Measurements from ENCODE around the gene LRIT1. TPM values are rescaled to one million over a fixed set of nuclear protein-coding genes. Genes with fewer than 3 reads are reported as not detected.

Gene LRIT1
- total and polyA plus RNA-seq, 9 donors, result not detected

DNA sequence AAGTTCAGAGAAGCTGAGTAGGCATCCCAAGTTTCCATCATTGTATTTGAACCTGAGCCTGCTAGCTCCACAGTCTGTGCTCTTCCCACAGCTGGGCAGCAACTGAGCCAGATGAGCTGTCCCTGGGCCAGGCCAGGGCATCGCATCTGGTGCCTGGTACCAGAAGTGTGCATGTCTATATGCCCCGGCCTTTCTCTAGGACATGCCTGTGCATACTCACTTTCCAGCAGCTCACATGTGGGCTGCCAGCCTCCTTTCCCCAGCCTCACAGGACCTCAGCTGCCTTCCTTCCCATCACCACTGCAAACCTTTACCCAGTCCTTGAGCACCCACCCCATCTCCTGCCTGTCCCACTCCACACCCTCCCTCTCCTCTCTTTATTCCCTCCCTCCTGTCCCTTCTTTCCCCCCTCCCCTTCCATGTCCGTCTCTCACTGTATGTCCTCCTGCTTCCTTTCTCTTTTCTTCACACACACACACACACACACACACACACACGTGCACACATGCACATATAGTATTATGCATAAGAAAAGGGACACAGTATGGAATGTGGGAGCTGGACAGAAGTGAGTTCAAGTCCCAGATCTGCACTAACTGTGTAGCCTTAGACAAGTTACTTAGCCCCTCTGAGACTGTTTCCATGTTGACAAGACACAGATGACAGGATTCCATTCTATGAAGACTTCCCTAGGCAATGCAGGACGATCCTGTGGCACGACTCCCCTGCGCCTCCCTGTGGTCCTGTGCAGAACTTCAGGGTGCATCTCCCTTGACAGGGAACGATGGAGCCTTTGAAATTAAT lies 36.1 kb downstream of the LRIT1 start:
- 33 to 36% (median 34%) methylated on average over 8 of the region's 8 CpGs for WGBS, 3 donors
- Histone ChIP-seq H3K27ac (no peak overlapping the region), H3K36me3 (no peaks in the 10 kb centered on the region), H3K27me3 (no peaks in the 10 kb centered on the region), H3K9me3 (no peaks in the 10 kb centered on the region), H3K4me1 (ENCODE audit: insufficient read depth) (no peaks in the 10 kb centered on the region), H3K4me3 (no peak overlapping the region)
- DNase-seq, result no peak
- TF ChIP-seq POLR2A (IDR thresholded peaks at IDR 0.05) (no peak), EP300 (IDR thresholded peaks at IDR 0.05) (no peak), CTCF (IDR thresholded peaks at IDR 0.05) (no peak)
- intact Hi-C loops (cut with DNase I), result no loop called here

- DNase-seq, result no peak
- no peaks in the 10 kb centered on the region for H3K27me3 ChIP-seq
- H3K9me3 ChIP-seq, result no peaks in the 10 kb centered on the region
- no peaks in the 10 kb centered on the region for H3K4me1 ChIP-seq (ENCODE audit: insufficient read depth)
- no peak overlapping the region for H3K4me3 ChIP-seq
- 88 to 95% (median 94%) methylated on average over 4 of the region's 4 CpGs for WGBS, 3 donors
- no peak for TF ChIP-seq EP300 (IDR thresholded peaks at IDR 0.05)
- H3K36me3 ChIP-seq, result no peaks in the 10 kb centered on the region
- H3K27ac ChIP-seq, result no peak overlapping the region
- intact Hi-C loops (cut with DNase I), result no loop called here
Observed at GRCh38 chr10:84204610-84205009, 36.7 kb downstream of the LRIT1 start.

GRCh38 chr10:84204122-84204521 lies 37.2 kb downstream of the LRIT1 start:
- no peaks in the 10 kb centered on the region for H3K36me3 ChIP-seq
- WGBS, 3 donors, result 85 to 91% (median 87%) methylated on average over 4 of the region's 4 CpGs
- no peak for DNase-seq
- H3K9me3 ChIP-seq, result no peaks in the 10 kb centered on the region
- intact Hi-C loops (cut with DNase I), result no loop called here
- H3K4me1 ChIP-seq (ENCODE audit: insufficient read depth), result no peaks in the 10 kb centered on the region
- no peak overlapping the region for H3K27ac ChIP-seq
- no peak overlapping the region for H3K4me3 ChIP-seq
- TF ChIP-seq CTCF (IDR thresholded peaks at IDR 0.05) (no peak), EP300 (IDR thresholded peaks at IDR 0.05) (no peak), POLR2A (IDR thresholded peaks at IDR 0.05) (no peak)
- no peaks in the 10 kb centered on the region for H3K27me3 ChIP-seq

GRCh38 chr10:84202349-84202748 lies 39.0 kb downstream of the LRIT1 start:
- Histone ChIP-seq H3K27ac (no peak overlapping the region), H3K4me1 (ENCODE audit: insufficient read depth) (no peaks in the 10 kb centered on the region), H3K27me3 (no peaks in the 10 kb centered on the region), H3K9me3 (no peaks in the 10 kb centered on the region), H3K4me3 (no peak overlapping the region), H3K36me3 (no peaks in the 10 kb centered on the region)
- no peak for DNase-seq
- TF ChIP-seq CTCF (IDR thresholded peaks at IDR 0.05), result no peak
- TF ChIP-seq POLR2A (IDR thresholded peaks at IDR 0.05), result no peak
- no peak for TF ChIP-seq EP300 (IDR thresholded peaks at IDR 0.05)
- WGBS, 3 donors, result 75 to 87% (median 84%) methylated on average over 5 of the region's 5 CpGs
- intact Hi-C loops (cut with DNase I), result no loop called here

- Histone ChIP-seq H3K4me3 (no peak overlapping the region), H3K36me3 (no peaks in the 10 kb centered on the region), H3K27me3 (no peaks in the 10 kb centered on the region), H3K9me3 (no peaks in the 10 kb centered on the region), H3K4me1 (ENCODE audit: insufficient read depth) (no peaks in the 10 kb centered on the region), H3K27ac (no peak overlapping the region)
- no peak for DNase-seq
- TF ChIP-seq EP300 (IDR thresholded peaks at IDR 0.05) (no peak), POLR2A (IDR thresholded peaks at IDR 0.05) (no peak), CTCF (IDR thresholded peaks at IDR 0.05) (no peak)
- 85 to 89% (median 86%) methylated on average over 11 of the region's 11 CpGs for WGBS, 3 donors
- intact Hi-C loops (cut with DNase I), result no loop called here
Observed at GRCh38 chr10:84201682-84202081, 39.7 kb downstream of the LRIT1 start.

Measured in ovary (tissue), 9 donors.